Adrenal gland (tissue), 12 donors: ENCODE measurements around the gene IQCE. TPM values are rescaled to one million over a fixed set of nuclear protein-coding genes. Genes with fewer than 3 reads are reported as not detected.
A peak's percentile ranks its signal among the peaks of the same experiment; 100 is the strongest.

Source experiments
- DNase-seq, 7 donors: peaks; one replicate each; pipeline ENCODE4 v3.0.0-alpha.2; 2019 to 2020
- H3K27ac ChIP-seq, 5 donors: fragments of 200-600 bp; sonication (generic) in 4 of 5; 1 replicate in 3 of 5; 2 replicates in 2 of 5; pipeline versions ENCODE4 v1.5.1 to v1.8.0; 2016 to 2020; ENCODE audit warnings: mild to moderate bottlenecking in 1 of 5
- H3K27me3 ChIP-seq: fragments of 200-600 bp; 2 replicates; pipeline ENCODE4 v1.8.0; 2021
- H3K36me3 ChIP-seq, 2 donors: fragments of 200-600 bp; replicated peaks in 1 of 2; 1 replicate in 1 of 2; 2 replicates in 1 of 2; pipeline versions ENCODE4 v1.5.1 to v1.8.0; 2018 to 2022
- H3K4me1 ChIP-seq, 2 donors: fragments of 200-600 bp; replicated peaks in 1 of 2; 1 replicate in 1 of 2; 2 replicates in 1 of 2; pipeline versions ENCODE4 v1.5.1 to v1.8.0; 2018 to 2021
- H3K4me3 ChIP-seq, 4 donors: fragments of 200-600 bp; sonication (generic) in 3 of 4; one replicate each; pipeline ENCODE4 v1.5.1; 2016 to 2018
- H3K9me3 ChIP-seq, 3 donors: fragments of 200-600 bp; sonication (generic) in 1 of 3; replicated peaks in 1 of 3; 1 replicate in 2 of 3; 2 replicates in 1 of 3; pipeline versions ENCODE4 v1.5.1 to v1.8.0; 2016 to 2021
- CTCF ChIP-seq, 6 experiments: fragments of 450-650 bp in 4 of 6; fragments of 200-600 bp in 2 of 6; sonication (generic) in 1 of 6; IDR thresholded peaks; 1 replicate in 5 of 6; 2 replicates in 1 of 6; pipeline versions ENCODE4 v1.5.1 to v1.8.0; 2016 to 2021; ENCODE audit warnings: antibody characterized with exemption in 6 of 6, mild to moderate bottlenecking in 2 of 6, moderate library complexity in 1 of 6
- POLR2A ChIP-seq, 2 donors: fragments of 450-650 bp; IDR thresholded peaks; one replicate each; pipeline ENCODE4 v1.6.1; 2017; ENCODE audit warnings: antibody characterized with exemption in 2 of 2, mild to moderate bottlenecking in 2 of 2, moderate library complexity in 1 of 2
- WGBS, 4 donors: extraction: QIAGEN DNeasy Blood & Tissue Kit in 2 of 4; methylation state at CpG; one replicate each; pipeline versions ENCODE4 v1.1.5 to v1.1.7; 2013 to 2017; 5-methylcytosine and 5-hydroxymethylcytosine counted together
- intact Hi-C, 2 donors: fragments of 100-400 bp; cut with DNase I; formaldehyde crosslinking; loops; one replicate each; pipeline versions ENCODE4 v1.14.1 to v1.15.0; 2022 to 2023
- polyA plus RNA-seq, 3 donors: library from polyadenylated mRNA; stranded (reverse); fragments of 200-250 nt in 2 of 3; fragments of 350-450 nt in 1 of 3; fragmentation: Illumina TruSeq in 1 of 3; extraction: RNeasy Lipid Tissue Mini Kit (QIAGEN cat#74804) in 1 of 3; gene quantifications; one replicate each; pipeline ENCODE4 v1.2.3, GENCODE V29; 2013 to 2014
- total RNA-seq, 9 donors: library from RNA; depleted of rRNA in 4 of 9; stranded (reverse); fragments of >200 nt in 4 of 9; fragments of 120-200 nt in 1 of 9; fragmentation: NEBNext Ultra II Directional in 1 of 9; extraction: Animal tissue kit (Norgen Biotek cat#: 25700) in 1 of 9; gene quantifications; one replicate each; pipeline versions ENCODE4 v1.1.0 to v1.2.4, GENCODE V29; 2013 to 2023
- donor health status: healthy with polysubstance abuse.
- donor health status: Bipolar disorder and iron deficiency.
- donor health status: DM: yes; HTN: yes; CAD: no.
- donor health status: DM: no; HTN: no; CAD: no.
- donor health status: DM: no; HTN: no; CAD: no.
- donor health status: DM: yes; HTN: yes; CAD: no.

IQCE gene
- total and polyA plus RNA-seq, 12 donors, result 4.6 to 33.2 (median 13.8) TPM

- intact Hi-C loops, result no loop called here
- Histone ChIP-seq H3K4me3 (no peak overlapping the region), H3K36me3 (peaks cover 0 to 35% of the 10 kb centered on the region in 2 donors), H3K4me1 (peaks cover 0 to 18% of the 10 kb centered on the region in 2 donors), H3K27ac (no peak overlapping the region), H3K9me3 (no peaks in the 10 kb centered on the region), H3K27me3 (no peaks in the 10 kb centered on the region)
- no peak for TF ChIP-seq CTCF (IDR thresholded peaks at IDR 0.05)
- TF ChIP-seq POLR2A (IDR thresholded peaks at IDR 0.05), result no peak
- whole genome bisulfite sequencing, 4 donors, result 87 to 92% (median 89%) methylated on average over 5 to 15 of the region's 15 CpGs
- DNase-seq, result peak in 1 of 7 donors; percentile 23
These were observed 88.9 kb downstream of the IQCE start for GRCh38 chr7:2647594-2648172.

GRCh38 chr7:2649139-2649838, 90.5 kb downstream of the IQCE start:
- Histone ChIP-seq H3K36me3 (peaks cover 0 to 35% of the 10 kb centered on the region in 2 donors), H3K27me3 (no peaks in the 10 kb centered on the region), H3K27ac (no peak overlapping the region), H3K4me3 (no peak overlapping the region), H3K4me1 (peaks cover 0 to 12% of the 10 kb centered on the region in 2 donors), H3K9me3 (no peaks in the 10 kb centered on the region)
- WGBS, 4 donors, result 87 to 90% (median 89%) methylated on average over 1 to 18 of the region's 18 CpGs
- DNase-seq, result peak in 1 of 7 donors; percentile 22
- intact Hi-C loops, result no loop called here
- TF ChIP-seq POLR2A (IDR thresholded peaks at IDR 0.05), result no peak
- no peak for TF ChIP-seq CTCF (IDR thresholded peaks at IDR 0.05)

DNA sequence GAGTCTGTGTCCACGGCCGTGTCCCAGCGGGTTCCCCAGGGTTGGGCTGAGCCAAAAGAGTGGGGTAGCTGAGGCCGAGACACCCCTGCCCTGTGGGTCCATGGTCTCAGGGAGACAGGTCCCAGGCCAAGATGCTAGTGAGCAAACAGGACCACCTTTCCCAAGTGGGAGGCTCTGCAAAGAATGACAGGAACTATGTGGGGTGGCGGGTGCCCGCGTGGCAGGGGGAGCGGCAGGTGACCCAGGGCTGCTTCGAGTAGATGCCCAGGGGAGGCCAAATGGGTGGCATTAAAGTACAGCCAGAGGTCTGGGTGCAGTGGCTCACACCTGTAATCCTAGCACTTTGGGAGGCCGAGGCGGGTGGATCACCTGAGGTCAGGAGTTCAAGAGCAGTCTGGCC, 91.2 kb downstream of the IQCE start:
- TF ChIP-seq POLR2A (IDR thresholded peaks at IDR 0.05) (no peak), CTCF (IDR thresholded peaks at IDR 0.05) (no peak)
- whole genome bisulfite sequencing, 4 donors, result 92 to 100% (median 95%) methylated on average over 5 to 11 of the region's 11 CpGs
- H3K36me3 ChIP-seq, result peaks cover 0 to 35% of the 10 kb centered on the region in 2 donors
- no peak overlapping the region for H3K4me3 ChIP-seq
- no peak for DNase-seq
- peaks cover 0 to 6% of the 10 kb centered on the region in 2 donors for H3K4me1 ChIP-seq
- H3K27me3 ChIP-seq, result no peaks in the 10 kb centered on the region
- intact Hi-C loops, result no loop called here
- H3K9me3 ChIP-seq, result no peaks in the 10 kb centered on the region
- no peak overlapping the region for H3K27ac ChIP-seq

DNA sequence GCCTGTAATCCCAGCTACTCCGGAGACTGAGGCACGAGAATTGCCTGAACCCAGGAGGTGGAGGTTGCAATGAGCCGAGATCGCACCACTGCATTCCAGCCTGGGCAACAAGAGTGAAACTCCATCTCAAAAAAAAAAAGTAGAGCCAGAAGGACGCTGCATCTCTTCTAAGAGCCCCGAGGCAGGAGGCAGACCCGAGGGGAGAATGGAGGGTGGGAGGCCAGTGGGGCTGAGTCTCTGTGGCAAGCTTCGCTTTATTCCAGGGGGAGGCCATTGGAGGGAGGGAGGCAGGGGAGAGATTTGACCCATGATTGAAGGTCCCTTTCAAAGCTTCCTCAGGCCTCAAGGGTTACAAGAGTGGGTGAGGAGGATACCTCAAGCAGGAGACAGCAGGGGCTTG, 91.7 kb downstream of the IQCE start:
- no peak for TF ChIP-seq CTCF (IDR thresholded peaks at IDR 0.05)
- no peak for TF ChIP-seq POLR2A (IDR thresholded peaks at IDR 0.05)
- intact Hi-C loops, result no loop called here
- WGBS, 4 donors, result 65 to 90% (median 80%) methylated on average over 8 of the region's 8 CpGs
- H3K27me3 ChIP-seq, result no peaks in the 10 kb centered on the region
- no peak overlapping the region for H3K27ac ChIP-seq
- H3K36me3 ChIP-seq, result peaks cover 0 to 35% of the 10 kb centered on the region in 2 donors
- no peak overlapping the region for H3K4me3 ChIP-seq
- H3K9me3 ChIP-seq, result no peaks in the 10 kb centered on the region
- DNase-seq, result no peak
- H3K4me1 ChIP-seq, result peaks cover 0 to 1% of the 10 kb centered on the region in 2 donors
